A549 (cell line): ENCODE data around the gene AMIGO1. TPM values are rescaled to one million over a fixed set of nuclear protein-coding genes. Genes with fewer than 3 reads are reported as not detected.

Experiments used
- ATAC-seq, 2 experiments: fragments of 200-7000 bp in 1 of 2; fragments of >200 bp in 1 of 2; cut with Nextera tagmentation in 1 of 2; cut with Tn5 transposase in 1 of 2; 3 replicates each; pipeline versions ENCODE4 v1.8.0 to v1.9.1; 2018 to 2020; ENCODE audit warnings: mild to moderate bottlenecking in 1 of 2, moderate library complexity in 1 of 2
- CTCF ChIA-PET: fragments of 300-600 bp; sonication (Branson Sonifier 250); formaldehyde crosslinking; extraction: SDS; loops from one replicate; lab custom pipeline; 2021; ENCODE audit warnings: antibody characterized with exemption, inconsistent platforms; lab: Yijun Ruan, JAX
- POLR2A ChIA-PET: fragments of 350-600 bp; formaldehyde crosslinking; extraction: SDS; loops from one replicate; lab custom pipeline; 2021; ENCODE audit warnings: antibody characterized with exemption, inconsistent platforms; lab: Yijun Ruan, JAX
- DNase-seq, 2 experiments: peaks; one replicate each; pipeline versions ENCODE4 v3.0.0 to v3.0.0-alpha.2; 2011 to 2016; ENCODE audit warnings: low read depth in 1 of 2, low spot score in 1 of 2
- FAIRE-seq: peaks from 2 replicates; lab custom pipeline; 2011; peaks lifted over from hg19 to GRCh38; lab: Jason Lieb, UNC
- H3K27ac ChIP-seq, 2 experiments: fragments of >200 bp; sonication (Bioruptor Twin); formaldehyde crosslinking; 3 replicates each; pipeline ENCODE4 v1.5.1; 2016 to 2017
- H3K4me1 ChIP-seq: fragments of >200 bp; sonication (Bioruptor Twin); formaldehyde crosslinking; 3 replicates; pipeline ENCODE4 v1.6.1; 2016
- H3K4me2 ChIP-seq: fragments of >200 bp; sonication (Bioruptor Twin); formaldehyde crosslinking; 3 replicates; pipeline ENCODE4 v1.6.1; 2016
- H3K4me3 ChIP-seq: fragments of >200 bp; sonication (Bioruptor Twin); formaldehyde crosslinking; 3 replicates; pipeline ENCODE4 v1.5.1; 2016
- H3K9me3 ChIP-seq: fragments of >200 bp; sonication (Bioruptor Twin); formaldehyde crosslinking; 3 replicates; pipeline ENCODE4 v1.6.1; 2016
- E2F6 ChIP-seq: IDR thresholded peaks from 2 replicates; pipeline ENCODE4 v1.6.1; 2012; ENCODE audit warnings: low read depth, borderline replicate concordance
- EP300 ChIP-seq, 2 experiments: fragments of >200 bp; sonication (Bioruptor Twin); formaldehyde crosslinking; IDR thresholded peaks; 2 replicates in 1 of 2; 3 replicates in 1 of 2; pipeline ENCODE4 v1.6.1; 2016 to 2017
- FOSB ChIP-seq: fragments of 250-450 bp; sonication (Bioruptor Pico); IDR thresholded peaks from 2 replicates; pipeline ENCODE4 v1.5.0; 2020; ENCODE audit warnings: mild to moderate bottlenecking, moderate library complexity
- FOSL2 ChIP-seq, 2 experiments: fragments of 450-650 bp in 1 of 2; fragments of >200 bp in 1 of 2; sonication (Bioruptor Twin) in 1 of 2; formaldehyde crosslinking; IDR thresholded peaks; 2 replicates each; pipeline versions ENCODE4 v1.5.0 to v1.6.1; 2016 to 2020; ENCODE audit warnings: mild to moderate bottlenecking in 1 of 2, moderate library complexity in 1 of 2
- HES2 ChIP-seq: fragments of >200 bp; sonication (Bioruptor Twin); formaldehyde crosslinking; IDR thresholded peaks from 2 replicates; pipeline ENCODE4 v1.6.1; 2016
- HMGXB4 ChIP-seq: fragments of 250-450 bp; sonication (Bioruptor Pico); IDR thresholded peaks from 2 replicates; pipeline ENCODE4 v1.5.0; 2021; ENCODE audit warnings: mild to moderate bottlenecking, moderate library complexity, borderline replicate concordance
- HOXA7 ChIP-seq: fragments of 250-450 bp; sonication (Bioruptor Pico); IDR thresholded peaks from 2 replicates; pipeline ENCODE4 v1.5.0; 2020; ENCODE audit warnings: mild to moderate bottlenecking, moderate library complexity
- JUNB ChIP-seq: fragments of >200 bp; sonication (Bioruptor Twin); formaldehyde crosslinking; IDR thresholded peaks from 2 replicates; pipeline ENCODE4 v1.6.1; 2016
- POLR2A ChIP-seq: IDR thresholded peaks from 2 replicates; pipeline ENCODE4 v1.6.1; 2012; ENCODE audit warnings: mild to moderate bottlenecking, low read length
- REST ChIP-seq: fragments of 200-600 bp; sonication (generic); IDR thresholded peaks from 2 replicates; pipeline ENCODE4 v1.6.1; 2016; ENCODE audit warnings: antibody characterized with exemption, mild to moderate bottlenecking, moderate library complexity
- RNF2 ChIP-seq: fragments of 200-600 bp; sonication (generic); IDR thresholded peaks from 2 replicates; pipeline ENCODE4 v1.6.1; 2016; ENCODE audit warnings: low read depth, mild to moderate bottlenecking, antibody characterized with exemption, moderate library complexity, borderline replicate concordance
- TFCP2L1 ChIP-seq: fragments of 250-450 bp; sonication (Bioruptor Pico); IDR thresholded peaks from 2 replicates; pipeline ENCODE4 v1.5.0; 2021; ENCODE audit warnings: mild to moderate bottlenecking
- TP53 ChIP-seq: fragments of 250-450 bp; sonication (Bioruptor Pico); IDR thresholded peaks from 2 replicates; pipeline ENCODE4 v1.5.0; 2021; ENCODE audit warnings: mild to moderate bottlenecking, moderate library complexity
- ZFP36 ChIP-seq: fragments of 450-650 bp; IDR thresholded peaks from 2 replicates; pipeline ENCODE4 v1.6.1; 2014; ENCODE audit warnings: borderline replicate concordance; ENCODE audit not compliant: partially characterized antibody
- ZNF302 ChIP-seq: fragments of 250-450 bp; sonication (Bioruptor Pico); IDR thresholded peaks from 2 replicates; pipeline ENCODE4 v1.9.0; 2021; ENCODE audit warnings: inconsistent platforms, mild to moderate bottlenecking, moderate library complexity
- WGBS: methylation state at CpG from one replicate; pipeline ENCODE4 v1.1.6; 2017; ENCODE audit errors: missing lambda C conversion rate; 5-methylcytosine and 5-hydroxymethylcytosine counted together
- polyA plus RNA-seq, 4 experiments: library from polyadenylated mRNA; depleted of rRNA in 3 of 4; stranded (reverse); fragments of >200 nt; fragmentation: RNase III in 1 of 4; extraction: RNeasy Plus Mini Kit Qiagen cat#74134 plus additional on column Dnase treatment in 1 of 4; gene quantifications; 2 replicates in 3 of 4; 3 replicates in 1 of 4; pipeline ENCODE4 v1.2.3, GENCODE V29; 2011 to 2017

The AMIGO1 gene
- polyA plus RNA-seq, 2 of the 4 experiments (the other 2 are of a cell fraction): 0.43 to 1.2 TPM

GRCh38 chr1:109477821-109478220 lies 31.7 kb downstream of the AMIGO1 start:
- no peak for FAIRE-seq
- DNase-seq: no peak
- WGBS: 29% methylated on average over 3 of the region's 6 CpGs
- TF ChIP-seq FOSL2 (IDR thresholded peaks at IDR 0.05) (no peak), FOSL2 (CRISPR knock-in tag; IDR thresholded peaks at IDR 0.05) (no peak), HES2 (no peak), POLR2A (0 out of 2 replicates have a peak, but pooled peaks have one; percentile 16), JUNB (no peak), FOSB (CRISPR knock-in tag) (no peak)
- TF ChIP-seq, all 56 proteins: peak for 1
- POLR2A ChIA-PET: no interaction called here
- H3K4me1 ChIP-seq: no peaks in the 10 kb centered on the region
- no peak overlapping the region for H3K27ac ChIP-seq
- ATAC-seq: peak; percentile 44 to 77; a peak in 3 of 6 replicates
- no peak overlapping the region for H3K4me2 ChIP-seq
- CTCF ChIA-PET: interaction anchor here (0.9 to 3.6 kb wide), 3 partner anchors 13 to 54 kb away, joined by 3 to 14 read pairs (median 12); no protein-coding TSS in a partner anchor
- no peak overlapping the region for H3K4me3 ChIP-seq
- no peaks in the 10 kb centered on the region for H3K9me3 ChIP-seq

- ChIA-PET CTCF (no interaction called here), POLR2A (no interaction called here)
Measured at GRCh38 chr1:109476825-109477224, 32.7 kb downstream of the AMIGO1 start.

GRCh38 chr1:109475261-109475660 lies 34.3 kb downstream of the AMIGO1 start:
- no peak for ATAC-seq
- ChIA-PET CTCF (interaction anchor here (0.7 to 1.1 kb wide), 2 partner anchors 9 to 22 kb away, joined by 3 read pairs; no protein-coding TSS in a partner anchor), POLR2A (no interaction called here)
- TF ChIP-seq HOXA7 (CRISPR knock-in tag): no peak
- TF ChIP-seq ZNF302: no peak
- no peak for TF ChIP-seq E2F6
- TF ChIP-seq REST: no peak
- no peak for TF ChIP-seq RNF2
- no peak for TF ChIP-seq TP53
- 44% methylated on average over 9 of the region's 9 CpGs for WGBS
- H3K4me1 ChIP-seq: no peaks in the 10 kb centered on the region
- no peak overlapping the region for H3K27ac ChIP-seq
- no peak for DNase-seq
- FAIRE-seq: no peak
- no peaks in the 10 kb centered on the region for H3K9me3 ChIP-seq
- no peak overlapping the region for H3K4me3 ChIP-seq
- H3K4me2 ChIP-seq: no peak overlapping the region

More at GRCh38 chr1:109476825-109477224, 32.7 kb downstream of the AMIGO1 start:
- no peak overlapping the region for H3K4me3 ChIP-seq
- no peak for FAIRE-seq
- TF ChIP-seq FOSB (CRISPR knock-in tag) (no peak), HMGXB4 (CRISPR knock-in tag) (no peak), ZFP36 (no peak), TFCP2L1 (no peak), EP300 (IDR thresholded peaks at IDR 0.05) (no peak)
- TF ChIP-seq, all 56 proteins: peak for 0
- Histone ChIP-seq H3K4me2 (no peak overlapping the region), H3K9me3 (no peaks in the 10 kb centered on the region), H3K4me1 (no peaks in the 10 kb centered on the region), H3K27ac (no peak overlapping the region)
- DNase-seq (no peak), ATAC-seq (no peak)
- 59% methylated on average over 8 of the region's 8 CpGs for WGBS
